ENCODE results near the gene ASIC1.

Gene ASIC1

DNA sequence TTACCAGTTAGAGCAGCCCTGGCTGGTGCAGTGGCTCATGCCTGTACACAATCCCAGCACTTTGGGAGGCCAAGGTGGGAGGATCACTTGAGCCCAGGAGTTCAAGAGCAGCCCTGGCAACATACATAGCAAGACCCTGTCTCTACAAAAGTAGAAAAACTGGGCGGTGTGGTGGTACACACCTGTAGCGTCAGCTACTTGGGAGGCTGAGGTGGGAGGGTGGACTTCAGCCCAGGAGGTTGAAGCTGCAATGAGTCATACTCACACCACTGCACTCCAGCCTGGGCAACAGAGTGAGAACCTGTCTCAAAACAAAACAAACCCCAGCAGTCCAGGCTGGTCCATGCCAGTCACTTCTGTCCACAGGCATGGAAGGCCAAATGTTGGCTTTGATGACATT, 62.0 kb downstream of the ASIC1 start:
- Histone ChIP-seq H3K9ac (ENCODE audit: low read length) (no peak overlapping the region), H3K27me3 (ENCODE audit: control insufficient read depth, insufficient read depth, low read length) (no peaks in the 10 kb centered on the region), H3K4me3 (ENCODE audit: low read length) (no peak overlapping the region), H3K27ac (ENCODE audit: low read length) (no peak overlapping the region), H3K36me3 (ENCODE audit: control insufficient read depth, low read depth, low read length) (no peaks in the 10 kb centered on the region), H3K4me1 (ENCODE audit: control insufficient read depth, low read depth, low read length) (no peaks in the 10 kb centered on the region), H3K9me3 (ENCODE audit: control insufficient read depth, low read depth, low read length) (no peaks in the 10 kb centered on the region)

DNA sequence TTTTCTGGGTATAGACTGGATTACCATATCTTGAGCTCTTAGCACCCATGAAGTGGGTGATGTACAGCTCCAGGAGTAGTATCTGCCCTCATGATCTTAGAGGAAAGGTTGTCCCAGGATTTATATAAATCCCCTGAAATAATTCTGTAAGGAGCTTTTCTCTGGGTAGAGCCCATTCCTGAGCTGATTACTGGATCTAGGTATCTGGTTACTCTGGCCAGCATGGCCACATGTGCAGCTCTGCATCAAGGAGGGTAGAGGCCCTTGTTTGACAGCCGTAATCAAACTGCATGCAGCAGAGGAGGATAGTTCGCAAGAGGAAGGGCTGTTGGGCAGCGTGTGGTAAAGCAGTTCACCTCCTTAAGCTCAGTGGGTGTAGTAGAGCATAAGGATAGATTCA, 63.1 kb downstream of the ASIC1 start:
- no peaks in the 10 kb centered on the region for H3K9me3 ChIP-seq (ENCODE audit: control insufficient read depth, low read depth, low read length)
- no peaks in the 10 kb centered on the region for H3K4me1 ChIP-seq (ENCODE audit: control insufficient read depth, low read depth, low read length)
- H3K27ac ChIP-seq (ENCODE audit: low read length), result no peak overlapping the region

DNA sequence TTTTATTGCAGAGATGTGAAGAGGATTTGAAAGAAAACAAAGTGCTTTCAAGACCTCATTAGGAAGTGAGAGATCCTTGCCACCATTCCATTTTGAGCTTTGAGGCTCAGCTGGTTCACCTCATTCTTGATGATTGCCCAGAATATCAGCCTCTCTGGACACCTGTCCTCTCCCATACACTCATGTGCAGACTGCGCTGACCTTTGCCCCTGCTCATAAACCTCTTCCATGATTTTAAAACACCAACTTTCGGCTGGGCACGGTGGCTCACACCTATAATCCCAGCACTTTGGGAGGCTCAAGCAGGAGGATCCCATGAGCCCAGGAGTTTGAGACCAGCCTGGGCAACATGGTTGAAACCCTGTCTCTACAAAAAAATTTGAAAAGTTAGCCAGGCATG, 63.6 kb downstream of the ASIC1 start:
- H3K9me3 ChIP-seq (ENCODE audit: control insufficient read depth, low read depth, low read length), result no peaks in the 10 kb centered on the region
- H3K36me3 ChIP-seq (ENCODE audit: control insufficient read depth, low read depth, low read length), result no peaks in the 10 kb centered on the region
- no peaks in the 10 kb centered on the region for H3K4me1 ChIP-seq (ENCODE audit: control insufficient read depth, low read depth, low read length)
- H3K4me3 ChIP-seq (ENCODE audit: low read length), result no peak overlapping the region
- no peak overlapping the region for H3K9ac ChIP-seq (ENCODE audit: low read length)
- no peak overlapping the region for H3K27ac ChIP-seq (ENCODE audit: low read length)
- no peaks in the 10 kb centered on the region for H3K27me3 ChIP-seq (ENCODE audit: control insufficient read depth, insufficient read depth, low read length)

More for the DNA sequence above, 63.1 kb downstream of the ASIC1 start:
- Histone ChIP-seq H3K27me3 (ENCODE audit: control insufficient read depth, insufficient read depth, low read length) (no peaks in the 10 kb centered on the region), H3K36me3 (ENCODE audit: control insufficient read depth, low read depth, low read length) (no peaks in the 10 kb centered on the region), H3K9ac (ENCODE audit: low read length) (no peak overlapping the region), H3K4me3 (ENCODE audit: low read length) (no peak overlapping the region)

DNA sequence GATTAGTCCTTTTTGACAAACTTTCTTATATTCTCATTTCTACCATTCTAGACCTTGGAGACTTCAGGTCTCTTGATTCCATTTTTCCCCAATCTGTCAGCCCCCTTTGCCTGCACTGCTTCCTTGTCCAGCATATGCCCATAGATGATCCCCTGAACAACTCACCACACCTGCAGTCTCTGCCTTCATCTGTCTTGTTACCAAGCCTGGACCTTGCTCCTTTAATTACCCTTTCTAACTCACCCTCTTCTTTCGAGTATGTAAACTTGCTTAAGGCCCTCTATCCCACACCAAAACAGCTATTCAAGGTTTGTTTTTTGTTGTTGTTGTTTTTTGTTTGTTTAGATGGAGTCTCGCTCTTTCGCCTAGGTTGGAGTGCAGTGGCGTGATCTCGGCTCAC, 64.2 kb downstream of the ASIC1 start:
- no peak overlapping the region for H3K4me3 ChIP-seq (ENCODE audit: low read length)
- no peaks in the 10 kb centered on the region for H3K4me1 ChIP-seq (ENCODE audit: control insufficient read depth, low read depth, low read length)
- H3K9ac ChIP-seq (ENCODE audit: low read length), result no peak overlapping the region
- no peaks in the 10 kb centered on the region for H3K27me3 ChIP-seq (ENCODE audit: control insufficient read depth, insufficient read depth, low read length)
- no peak overlapping the region for H3K27ac ChIP-seq (ENCODE audit: low read length)
- H3K9me3 ChIP-seq (ENCODE audit: control insufficient read depth, low read depth, low read length), result no peaks in the 10 kb centered on the region
- no peaks in the 10 kb centered on the region for H3K36me3 ChIP-seq (ENCODE audit: control insufficient read depth, low read depth, low read length)

DNA sequence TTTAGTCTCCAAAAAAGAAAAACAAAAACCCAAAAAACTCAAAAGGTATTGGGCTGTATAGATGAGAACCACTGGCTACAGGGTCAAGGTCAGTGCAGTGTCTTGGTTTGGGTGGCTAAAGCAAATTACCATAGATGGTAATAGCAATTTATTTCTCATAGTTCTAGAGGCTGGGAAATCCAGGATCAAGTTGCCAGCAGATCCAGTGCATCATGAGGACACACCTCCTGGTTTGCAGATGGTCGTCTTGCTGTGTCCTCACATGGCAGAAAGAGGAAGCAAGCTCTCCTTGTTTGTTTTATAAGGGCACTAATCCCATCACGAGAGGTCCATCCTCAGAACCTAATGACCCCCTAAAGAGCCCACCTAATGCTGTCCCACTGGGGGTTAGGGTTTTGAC, 65.8 kb downstream of the ASIC1 start:
- Histone ChIP-seq H3K27ac (ENCODE audit: low read length) (no peak overlapping the region), H3K4me3 (ENCODE audit: low read length) (no peak overlapping the region), H3K27me3 (ENCODE audit: control insufficient read depth, insufficient read depth, low read length) (no peaks in the 10 kb centered on the region), H3K9ac (ENCODE audit: low read length) (no peak overlapping the region), H3K4me1 (ENCODE audit: control insufficient read depth, low read depth, low read length) (no peaks in the 10 kb centered on the region), H3K9me3 (ENCODE audit: control insufficient read depth, low read depth, low read length) (no peaks in the 10 kb centered on the region), H3K36me3 (ENCODE audit: control insufficient read depth, low read depth, low read length) (peaks cover 3% of the 10 kb centered on the region)

DNA sequence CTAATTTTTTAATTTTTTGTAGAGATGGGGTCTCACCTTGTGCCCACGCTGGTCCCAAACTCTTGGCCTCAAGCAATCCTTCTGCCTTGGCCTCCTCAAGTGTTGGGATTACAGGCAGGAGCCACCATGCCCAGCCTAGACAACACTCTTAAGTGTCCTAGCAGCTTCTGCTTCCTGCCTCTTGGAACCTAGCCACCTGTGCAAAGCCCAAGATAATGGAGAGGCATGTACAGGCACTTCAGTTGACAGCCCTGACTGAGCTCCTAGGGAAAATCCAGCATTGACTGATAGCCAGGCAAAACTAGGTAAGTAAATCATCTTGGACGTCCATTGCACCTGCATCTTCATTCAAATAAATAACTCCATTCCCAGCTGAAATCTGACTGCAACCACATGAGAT, 70.2 kb downstream of the ASIC1 start:
- Histone ChIP-seq H3K27me3 (ENCODE audit: control insufficient read depth, insufficient read depth, low read length) (no peaks in the 10 kb centered on the region), H3K36me3 (ENCODE audit: control insufficient read depth, low read depth, low read length) (peaks cover 28% of the 10 kb centered on the region), H3K9me3 (ENCODE audit: control insufficient read depth, low read depth, low read length) (no peaks in the 10 kb centered on the region), H3K4me3 (ENCODE audit: low read length) (no peak overlapping the region), H3K9ac (ENCODE audit: low read length) (no peak overlapping the region), H3K27ac (ENCODE audit: low read length) (no peak overlapping the region), H3K4me1 (ENCODE audit: control insufficient read depth, low read depth, low read length) (no peaks in the 10 kb centered on the region)

DNA sequence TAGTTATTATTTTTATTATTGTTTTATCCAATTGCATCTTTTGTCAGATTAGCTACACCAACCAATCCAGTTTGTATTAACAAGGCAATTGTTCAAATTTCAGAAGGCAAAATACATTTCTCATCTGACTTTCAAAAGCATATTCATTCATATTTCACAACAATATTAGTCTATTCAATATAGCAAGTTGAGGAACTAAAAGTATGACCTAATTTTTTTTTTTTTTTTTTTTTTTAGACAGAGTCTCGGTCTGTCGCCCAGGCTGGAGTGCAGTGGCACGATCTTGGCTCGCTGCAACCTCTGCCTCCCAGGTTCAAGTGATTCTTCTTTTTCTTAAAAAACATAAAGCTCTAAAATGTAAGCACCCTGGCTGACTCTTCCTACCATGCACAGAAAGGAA, 71.9 kb downstream of the ASIC1 start:
- Histone ChIP-seq H3K4me1 (ENCODE audit: control insufficient read depth, low read depth, low read length) (no peaks in the 10 kb centered on the region), H3K27me3 (ENCODE audit: control insufficient read depth, insufficient read depth, low read length) (no peaks in the 10 kb centered on the region), H3K9me3 (ENCODE audit: control insufficient read depth, low read depth, low read length) (no peaks in the 10 kb centered on the region), H3K4me3 (ENCODE audit: low read length) (no peak overlapping the region), H3K9ac (ENCODE audit: low read length) (no peak overlapping the region), H3K36me3 (ENCODE audit: control insufficient read depth, low read depth, low read length) (peaks cover 38% of the 10 kb centered on the region), H3K27ac (ENCODE audit: low read length) (no peak overlapping the region)

DNA sequence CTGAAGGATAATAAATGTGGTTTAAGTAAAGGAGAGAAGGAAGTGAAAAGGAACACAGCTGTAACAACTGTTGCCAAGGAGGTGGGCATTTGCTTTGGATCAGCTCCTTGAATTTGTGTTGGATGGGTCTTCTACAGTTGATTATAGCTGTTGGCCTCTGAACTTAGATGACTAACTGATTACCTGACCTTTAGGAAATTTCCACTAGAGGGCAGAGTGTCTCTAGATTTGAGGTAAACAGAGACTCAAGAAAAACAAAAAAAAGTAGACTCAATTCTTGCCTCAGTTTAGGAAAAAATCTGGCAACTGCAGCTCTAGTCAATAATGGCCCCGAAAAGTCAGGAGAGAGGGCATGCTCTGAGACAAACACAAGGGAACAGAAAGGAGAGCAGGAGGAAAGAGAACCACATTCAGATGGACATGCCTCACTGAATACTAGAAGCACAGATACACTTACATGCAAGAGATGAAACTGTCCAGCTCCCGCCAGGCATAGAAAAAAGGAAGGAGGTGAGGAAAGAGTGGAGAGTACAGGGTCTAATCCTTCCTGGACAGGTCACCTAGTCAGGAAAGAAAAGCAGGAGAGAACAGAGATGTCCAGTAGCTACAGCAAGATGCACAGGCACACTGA, 75.2 kb downstream of the ASIC1 start:
- no peaks in the 10 kb centered on the region for H3K4me1 ChIP-seq (ENCODE audit: control insufficient read depth, low read depth, low read length)
- H3K9ac ChIP-seq (ENCODE audit: low read length), result no peak overlapping the region
- H3K9me3 ChIP-seq (ENCODE audit: control insufficient read depth, low read depth, low read length), result no peaks in the 10 kb centered on the region
- no peaks in the 10 kb centered on the region for H3K27me3 ChIP-seq (ENCODE audit: control insufficient read depth, insufficient read depth, low read length)
- H3K36me3 ChIP-seq (ENCODE audit: control insufficient read depth, low read depth, low read length), result peaks cover 59% of the 10 kb centered on the region
- no peak overlapping the region for H3K27ac ChIP-seq (ENCODE audit: low read length)
- H3K4me3 ChIP-seq (ENCODE audit: low read length), result no peak overlapping the region
